ENCODE data around the gene NME7.
"Not testable (repeated sequence)": the region's sequence is repeated elsewhere in the genome, so short reads cannot be mapped to it uniquely, and the experiment has no call there.

The NME7 gene

DNA sequence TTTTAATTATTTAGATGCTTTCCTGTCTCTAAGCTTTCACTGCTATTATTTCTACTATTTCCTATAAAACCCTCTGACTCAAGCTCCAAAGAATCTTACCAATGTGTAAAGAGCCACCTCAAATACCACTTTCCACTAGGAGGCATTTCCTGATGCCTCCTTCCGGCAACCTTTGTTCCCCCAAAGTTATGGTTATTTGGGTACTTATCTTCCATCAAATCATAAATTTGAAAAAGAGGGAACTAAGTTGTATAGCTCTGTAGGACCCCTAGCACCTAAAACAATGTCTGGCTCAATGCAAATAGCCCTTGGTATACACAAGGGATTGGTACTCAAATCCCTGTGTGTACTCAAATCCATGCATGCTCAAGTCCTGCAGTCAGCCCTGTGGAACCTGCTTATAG is 79.6 kb downstream of the NME7 start:
- Histone ChIP-seq H3F3A (ENCODE audit: insufficient read depth, low read length) (no peaks in the 10 kb centered on the region), H3K4me3 (ENCODE audit: low read depth, low read length, poor library complexity, severe bottlenecking) (no peak overlapping the region), H3K9ac (ENCODE audit: low read length) (no peak overlapping the region), H3K36me3 (ENCODE audit: insufficient read depth, low read length) (no peaks in the 10 kb centered on the region), H3K9me2 (ENCODE audit: low read depth, low read length) (no peaks in the 10 kb centered on the region), H2AFZ (ENCODE audit: low read length) (no peak overlapping the region), H3K9me3 (ENCODE audit: low read length) (no peaks in the 10 kb centered on the region), H3K4me1 (ENCODE audit: insufficient read depth, low read length, severe bottlenecking) (no peaks in the 10 kb centered on the region), H3K27ac (ENCODE audit: low read depth, low read length, poor library complexity, severe bottlenecking) (no peak overlapping the region), H3K27me3 (ENCODE audit: insufficient read depth, low read length) (no peaks in the 10 kb centered on the region), H3K79me2 (ENCODE audit: insufficient read depth, low read length) (no peaks in the 10 kb centered on the region), H3K4me2 (ENCODE audit: low read length) (no peak overlapping the region), H4K20me1 (ENCODE audit: insufficient read depth, low read length) (no peaks in the 10 kb centered on the region)
- no peak for TF ChIP-seq EZH2 (IDR thresholded peaks at IDR 0.05; ENCODE audit: borderline replicate concordance, low read length)
- TF ChIP-seq, protein P1, sequence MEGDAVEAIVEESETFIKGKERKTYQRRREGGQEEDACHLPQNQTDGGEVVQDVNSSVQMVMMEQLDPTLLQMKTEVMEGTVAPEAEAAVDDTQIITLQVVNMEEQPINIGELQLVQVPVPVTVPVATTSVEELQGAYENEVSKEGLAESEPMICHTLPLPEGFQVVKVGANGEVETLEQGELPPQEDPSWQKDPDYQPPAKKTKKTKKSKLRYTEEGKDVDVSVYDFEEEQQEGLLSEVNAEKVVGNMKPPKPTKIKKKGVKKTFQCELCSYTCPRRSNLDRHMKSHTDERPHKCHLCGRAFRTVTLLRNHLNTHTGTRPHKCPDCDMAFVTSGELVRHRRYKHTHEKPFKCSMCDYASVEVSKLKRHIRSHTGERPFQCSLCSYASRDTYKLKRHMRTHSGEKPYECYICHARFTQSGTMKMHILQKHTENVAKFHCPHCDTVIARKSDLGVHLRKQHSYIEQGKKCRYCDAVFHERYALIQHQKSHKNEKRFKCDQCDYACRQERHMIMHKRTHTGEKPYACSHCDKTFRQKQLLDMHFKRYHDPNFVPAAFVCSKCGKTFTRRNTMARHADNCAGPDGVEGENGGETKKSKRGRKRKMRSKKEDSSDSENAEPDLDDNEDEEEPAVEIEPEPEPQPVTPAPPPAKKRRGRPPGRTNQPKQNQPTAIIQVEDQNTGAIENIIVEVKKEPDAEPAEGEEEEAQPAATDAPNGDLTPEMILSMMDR (IDR thresholded peaks at IDR 0.05; ENCODE audit: low read length), result no peak

DNA sequence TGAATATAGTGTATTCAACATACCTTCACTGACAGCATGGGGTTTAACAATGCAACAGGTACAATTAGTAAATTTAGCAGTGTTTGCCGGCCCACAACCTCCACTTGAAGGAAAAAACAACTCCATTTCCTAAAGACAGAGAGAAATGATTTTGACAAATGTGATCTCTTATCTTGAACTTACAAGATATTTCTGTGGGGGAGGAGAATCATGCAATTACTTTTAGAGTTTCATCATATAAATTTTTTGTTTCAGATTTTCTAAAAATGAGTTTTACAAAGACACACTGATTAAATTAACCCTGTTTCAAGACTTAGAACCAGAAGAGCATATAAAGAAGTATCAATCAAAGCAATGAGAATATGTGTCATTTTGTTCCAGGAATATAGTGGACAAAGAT is 80.3 kb downstream of the NME7 start:
- Histone ChIP-seq H3K4me3 (ENCODE audit: low read depth, low read length, poor library complexity, severe bottlenecking) (no peak overlapping the region), H2AFZ (ENCODE audit: low read length) (no peak overlapping the region), H3K4me1 (ENCODE audit: insufficient read depth, low read length, severe bottlenecking) (no peaks in the 10 kb centered on the region), H3K27ac (ENCODE audit: low read depth, low read length, poor library complexity, severe bottlenecking) (no peak overlapping the region), H3F3A (ENCODE audit: insufficient read depth, low read length) (no peaks in the 10 kb centered on the region), H3K9me2 (ENCODE audit: low read depth, low read length) (no peaks in the 10 kb centered on the region), H3K9me3 (ENCODE audit: low read length) (no peaks in the 10 kb centered on the region), H3K27me3 (ENCODE audit: insufficient read depth, low read length) (no peaks in the 10 kb centered on the region), H3K79me2 (ENCODE audit: insufficient read depth, low read length) (no peaks in the 10 kb centered on the region), H3K9ac (ENCODE audit: low read length) (no peak overlapping the region), H3K36me3 (ENCODE audit: insufficient read depth, low read length) (no peaks in the 10 kb centered on the region), H3K4me2 (ENCODE audit: low read length) (no peak overlapping the region), H4K20me1 (ENCODE audit: insufficient read depth, low read length) (no peaks in the 10 kb centered on the region)
- no peak for TF ChIP-seq EZH2 (IDR thresholded peaks at IDR 0.05; ENCODE audit: borderline replicate concordance, low read length)
- TF ChIP-seq, protein P1 (IDR thresholded peaks at IDR 0.05; ENCODE audit: low read length), result no peak

DNA sequence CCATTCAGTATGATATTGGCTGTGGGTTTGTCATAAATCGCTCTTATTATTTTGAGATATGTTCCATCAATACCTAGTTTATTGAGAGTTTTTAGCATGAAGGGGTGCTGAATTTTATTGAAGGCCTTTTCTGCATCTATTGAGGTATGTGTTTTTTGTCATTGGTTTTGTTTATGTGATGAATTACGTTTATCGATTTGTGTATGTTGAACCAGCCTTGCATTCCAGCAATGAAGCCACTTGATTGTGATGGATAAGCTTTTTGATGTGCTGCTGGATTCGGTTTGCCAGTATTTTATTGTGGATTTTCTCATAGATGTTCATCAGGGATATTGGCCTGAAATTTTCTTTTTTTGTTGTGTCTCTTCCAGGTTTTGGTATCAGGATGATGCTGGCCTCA is 86.0 kb downstream of the NME7 start:
- H3K9me2 ChIP-seq (ENCODE audit: low read depth, low read length); H3K36me3 ChIP-seq (ENCODE audit: insufficient read depth, low read length); H3K27ac ChIP-seq (ENCODE audit: low read depth, low read length, poor library complexity, severe bottlenecking); H3F3A ChIP-seq (ENCODE audit: insufficient read depth, low read length); H4K20me1 ChIP-seq (ENCODE audit: insufficient read depth, low read length); H3K4me2 ChIP-seq (ENCODE audit: low read length); H2AFZ ChIP-seq (ENCODE audit: low read length); H3K27me3 ChIP-seq (ENCODE audit: insufficient read depth, low read length); H3K9ac ChIP-seq (ENCODE audit: low read length); H3K4me1 ChIP-seq (ENCODE audit: insufficient read depth, low read length, severe bottlenecking); H3K9me3 ChIP-seq (ENCODE audit: low read length); H3K79me2 ChIP-seq (ENCODE audit: insufficient read depth, low read length); H3K4me3 ChIP-seq (ENCODE audit: low read depth, low read length, poor library complexity, severe bottlenecking): not testable (repeated sequence)

DNA sequence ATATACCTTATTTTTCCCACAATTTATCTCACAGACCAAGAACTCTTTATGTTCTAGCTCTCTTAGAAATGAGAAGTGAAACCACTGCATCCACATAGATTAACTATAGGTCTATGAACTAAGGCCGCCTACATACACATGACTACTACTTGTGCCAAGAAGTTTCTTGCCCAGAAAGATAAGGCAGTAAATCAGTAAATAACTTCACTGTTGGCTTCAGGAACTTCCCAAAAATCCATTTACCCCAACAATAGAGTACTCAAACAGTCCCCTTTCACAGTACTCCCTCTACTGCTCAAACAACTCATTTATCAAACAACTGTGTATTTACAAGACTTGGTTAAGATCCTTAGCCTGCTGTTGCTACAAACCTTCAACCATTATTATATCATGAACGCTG is 96.5 kb downstream of the NME7 start:
- TF ChIP-seq, protein P1 (IDR thresholded peaks at IDR 0.05; ENCODE audit: low read length), result no peak
- TF ChIP-seq EZH2 (IDR thresholded peaks at IDR 0.05; ENCODE audit: borderline replicate concordance, low read length), result no peak
- no peaks in the 10 kb centered on the region for H3K4me1 ChIP-seq (ENCODE audit: insufficient read depth, low read length, severe bottlenecking)
- H3K4me2 ChIP-seq (ENCODE audit: low read length), result no peak overlapping the region
- no peaks in the 10 kb centered on the region for H3K36me3 ChIP-seq (ENCODE audit: insufficient read depth, low read length)
- H4K20me1 ChIP-seq (ENCODE audit: insufficient read depth, low read length), result no peaks in the 10 kb centered on the region
- H3K9ac ChIP-seq (ENCODE audit: low read length), result no peak overlapping the region
- H3K9me3 ChIP-seq (ENCODE audit: low read length), result no peaks in the 10 kb centered on the region
- no peaks in the 10 kb centered on the region for H3K27me3 ChIP-seq (ENCODE audit: insufficient read depth, low read length)
- H3K79me2 ChIP-seq (ENCODE audit: insufficient read depth, low read length), result no peaks in the 10 kb centered on the region
- H3K27ac ChIP-seq (ENCODE audit: low read depth, low read length, poor library complexity, severe bottlenecking), result no peak overlapping the region
- H3K9me2 ChIP-seq (ENCODE audit: low read depth, low read length), result no peaks in the 10 kb centered on the region
- no peak overlapping the region for H2AFZ ChIP-seq (ENCODE audit: low read length)
- no peaks in the 10 kb centered on the region for H3F3A ChIP-seq (ENCODE audit: insufficient read depth, low read length)
- no peak overlapping the region for H3K4me3 ChIP-seq (ENCODE audit: low read depth, low read length, poor library complexity, severe bottlenecking)

Data from OCI-LY1 (cell line).